Nephron progenitor cell (in vitro differentiated cells): ENCODE results near the gene IFFO2.

Experiments used
- DNase-seq: peaks from one replicate; pipeline ENCODE4 v3.0.0; 2021
- H3K27ac Mint-ChIP-seq: 2 replicates; pipeline ENCODE4 v1.8.0; 2021; ENCODE audit warnings: mild to moderate bottlenecking, moderate library complexity, mixed read lengths
- H3K27me3 Mint-ChIP-seq: 2 replicates; pipeline ENCODE4 v1.8.0; 2021; ENCODE audit warnings: mild to moderate bottlenecking, low read depth, mixed read lengths; ENCODE audit not compliant: poor library complexity
- H3K36me3 Mint-ChIP-seq: 2 replicates; pipeline ENCODE4 v1.8.0; 2021; ENCODE audit warnings: low read depth, mixed read lengths
- H3K4me1 Mint-ChIP-seq: 2 replicates; pipeline ENCODE4 v1.8.0; 2021; ENCODE audit warnings: mixed read lengths
- H3K4me3 Mint-ChIP-seq: 2 replicates; pipeline ENCODE4 v1.8.0; 2021; ENCODE audit warnings: mild to moderate bottlenecking, moderate library complexity, mixed read lengths
- H3K9me3 Mint-ChIP-seq: 2 replicates; pipeline ENCODE4 v1.8.0; 2021; ENCODE audit warnings: mild to moderate bottlenecking, moderate library complexity, mixed read lengths
- TF ChIP-seq, protein P1 (sequence below): fragments of 200-600 bp; sonication (generic); IDR thresholded peaks from 2 replicates; pipeline ENCODE4 v1.5.0; 2021; ENCODE audit warnings: antibody characterized with exemption

The IFFO2 gene

DNA sequence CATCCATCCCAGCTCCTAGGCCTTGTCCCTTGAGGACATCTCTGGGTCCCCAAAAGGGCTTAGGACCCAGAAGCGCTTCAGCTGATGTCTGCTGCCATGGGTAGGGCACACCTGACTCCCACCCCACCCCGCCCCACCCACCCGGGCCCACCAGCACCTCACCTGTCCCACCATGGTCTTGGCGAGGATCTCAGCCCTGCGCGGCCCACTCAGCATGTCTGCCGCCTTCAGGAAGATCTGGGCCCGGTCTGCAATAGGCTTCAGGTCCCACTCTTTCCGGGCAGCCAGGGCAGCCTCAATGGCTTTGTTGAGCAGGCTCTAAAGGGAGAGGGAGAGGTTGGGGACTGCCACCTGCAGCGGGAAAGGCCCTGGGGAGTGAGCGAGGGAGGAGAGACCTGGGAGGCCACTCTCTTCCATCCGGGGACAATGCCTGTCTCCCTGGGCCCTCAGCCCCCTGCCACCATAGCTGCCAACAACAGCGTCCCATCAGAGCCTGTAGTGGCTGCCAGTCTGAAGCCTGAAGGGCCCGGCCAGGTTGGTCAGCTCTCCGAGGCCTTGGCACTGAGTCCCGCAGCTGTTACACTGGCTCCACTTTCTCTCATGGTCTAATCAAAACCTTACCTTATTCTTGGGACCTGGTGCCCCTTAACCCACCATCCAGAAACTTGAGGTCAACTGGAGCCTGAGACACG lies 71.0 kb downstream of the IFFO2 start:
- peaks cover 44% of the 10 kb centered on the region for H3K27me3 Mint-ChIP-seq
- DNase-seq = no peak
- TF ChIP-seq, protein P1, sequence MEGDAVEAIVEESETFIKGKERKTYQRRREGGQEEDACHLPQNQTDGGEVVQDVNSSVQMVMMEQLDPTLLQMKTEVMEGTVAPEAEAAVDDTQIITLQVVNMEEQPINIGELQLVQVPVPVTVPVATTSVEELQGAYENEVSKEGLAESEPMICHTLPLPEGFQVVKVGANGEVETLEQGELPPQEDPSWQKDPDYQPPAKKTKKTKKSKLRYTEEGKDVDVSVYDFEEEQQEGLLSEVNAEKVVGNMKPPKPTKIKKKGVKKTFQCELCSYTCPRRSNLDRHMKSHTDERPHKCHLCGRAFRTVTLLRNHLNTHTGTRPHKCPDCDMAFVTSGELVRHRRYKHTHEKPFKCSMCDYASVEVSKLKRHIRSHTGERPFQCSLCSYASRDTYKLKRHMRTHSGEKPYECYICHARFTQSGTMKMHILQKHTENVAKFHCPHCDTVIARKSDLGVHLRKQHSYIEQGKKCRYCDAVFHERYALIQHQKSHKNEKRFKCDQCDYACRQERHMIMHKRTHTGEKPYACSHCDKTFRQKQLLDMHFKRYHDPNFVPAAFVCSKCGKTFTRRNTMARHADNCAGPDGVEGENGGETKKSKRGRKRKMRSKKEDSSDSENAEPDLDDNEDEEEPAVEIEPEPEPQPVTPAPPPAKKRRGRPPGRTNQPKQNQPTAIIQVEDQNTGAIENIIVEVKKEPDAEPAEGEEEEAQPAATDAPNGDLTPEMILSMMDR = no peak

DNA sequence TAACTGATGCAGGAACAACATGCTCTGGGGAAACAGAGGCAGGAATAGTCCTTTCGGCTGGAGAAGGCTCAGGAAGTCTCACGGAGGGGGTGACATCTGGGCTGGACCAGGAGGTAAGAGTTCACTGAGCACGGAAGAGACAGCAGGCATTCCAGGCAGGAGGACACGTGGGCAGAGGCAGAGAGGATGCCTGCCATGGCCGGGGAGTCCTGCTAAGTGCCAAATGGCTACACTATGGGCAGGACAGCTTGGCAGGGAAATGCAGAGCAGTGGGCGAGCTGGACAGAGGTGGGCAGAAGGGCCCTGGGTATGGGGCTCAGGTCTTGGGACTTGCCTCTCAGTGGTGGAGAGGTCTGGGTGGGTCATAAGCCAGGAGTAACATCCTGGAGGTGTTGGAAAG lies 71.7 kb downstream of the IFFO2 start:
- TF ChIP-seq, protein P1 = no peak
- H3K4me3 Mint-ChIP-seq = no peak overlapping the region
- H3K9me3 Mint-ChIP-seq = no peaks in the 10 kb centered on the region
- peaks cover 52% of the 10 kb centered on the region for H3K27me3 Mint-ChIP-seq
- H3K27ac Mint-ChIP-seq = no peak overlapping the region
- H3K36me3 Mint-ChIP-seq = no peaks in the 10 kb centered on the region
- H3K4me1 Mint-ChIP-seq = no peaks in the 10 kb centered on the region
- no peak for DNase-seq

More for the DNA sequence above, 71.0 kb downstream of the IFFO2 start:
- no peaks in the 10 kb centered on the region for H3K36me3 Mint-ChIP-seq
- H3K4me1 Mint-ChIP-seq = no peaks in the 10 kb centered on the region
- H3K4me3 Mint-ChIP-seq = no peak overlapping the region
- no peaks in the 10 kb centered on the region for H3K9me3 Mint-ChIP-seq
- no peak overlapping the region for H3K27ac Mint-ChIP-seq

DNA sequence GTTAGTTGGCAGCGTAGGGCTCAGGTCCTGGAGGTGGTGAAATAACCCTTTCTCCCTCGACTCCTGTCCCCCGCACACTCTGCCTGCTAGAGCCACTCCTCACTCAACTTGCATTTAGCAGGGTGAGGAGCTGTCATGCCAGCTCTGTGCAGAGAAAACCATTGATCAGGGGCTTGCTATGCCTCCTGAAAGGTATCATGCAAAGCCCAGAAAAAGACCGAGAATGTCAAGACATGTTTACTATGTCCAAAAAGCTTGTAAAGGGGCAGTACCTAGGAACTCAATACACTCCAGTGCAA lies 72.1 kb downstream of the IFFO2 start:
- peaks cover 55% of the 10 kb centered on the region for H3K27me3 Mint-ChIP-seq
- H3K9me3 Mint-ChIP-seq = no peaks in the 10 kb centered on the region
- H3K4me3 Mint-ChIP-seq = no peak overlapping the region
- no peak for DNase-seq
- TF ChIP-seq, protein P1 = peak; percentile 12
- H3K36me3 Mint-ChIP-seq = no peaks in the 10 kb centered on the region
- H3K4me1 Mint-ChIP-seq = no peaks in the 10 kb centered on the region
- H3K27ac Mint-ChIP-seq = no peak overlapping the region

DNA sequence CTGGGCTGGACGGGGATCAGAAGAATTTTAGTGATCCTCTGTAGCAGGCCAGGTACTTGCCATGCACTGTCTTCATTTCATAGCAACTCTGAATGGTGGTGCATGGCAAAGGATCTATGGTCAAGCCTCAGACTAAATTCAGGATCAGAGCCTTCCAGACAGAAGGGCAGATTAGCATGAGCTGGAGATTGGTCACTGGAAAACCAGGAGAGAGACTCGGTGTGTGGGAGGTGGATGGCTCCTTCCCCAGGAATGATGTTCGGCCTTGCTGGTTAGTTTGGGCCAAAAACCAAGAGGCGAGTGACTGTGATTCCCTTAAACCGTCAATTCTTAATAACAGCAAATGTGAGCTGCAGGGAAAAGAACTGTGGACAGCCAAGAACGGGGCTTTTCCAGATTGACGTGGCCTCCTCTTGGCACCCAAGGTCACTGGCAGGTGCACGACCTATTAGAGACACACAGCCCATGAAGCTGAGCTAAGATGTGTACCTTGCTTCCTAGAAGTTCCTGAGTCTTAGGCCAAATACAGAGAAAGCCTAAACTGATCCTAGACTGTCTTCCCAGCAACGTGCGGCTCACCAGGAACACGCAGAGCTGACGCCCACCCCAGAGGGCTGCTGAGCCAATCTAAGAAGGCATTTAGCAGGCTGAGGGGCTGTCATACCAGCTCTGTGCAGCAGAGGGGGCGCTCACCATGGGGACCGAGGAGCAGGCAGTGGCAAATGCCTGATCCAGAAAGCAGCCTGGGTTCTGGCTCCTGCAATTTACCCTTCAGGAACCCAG lies 72.6 kb downstream of the IFFO2 start:
- TF ChIP-seq, protein P1 = peak; percentile 92
- peak; percentile 89 for DNase-seq
- no peak overlapping the region for H3K27ac Mint-ChIP-seq
- H3K9me3 Mint-ChIP-seq = no peaks in the 10 kb centered on the region
- H3K4me1 Mint-ChIP-seq = no peaks in the 10 kb centered on the region
- peaks cover 58% of the 10 kb centered on the region for H3K27me3 Mint-ChIP-seq
- H3K4me3 Mint-ChIP-seq = no peak overlapping the region
- H3K36me3 Mint-ChIP-seq = no peaks in the 10 kb centered on the region

DNA sequence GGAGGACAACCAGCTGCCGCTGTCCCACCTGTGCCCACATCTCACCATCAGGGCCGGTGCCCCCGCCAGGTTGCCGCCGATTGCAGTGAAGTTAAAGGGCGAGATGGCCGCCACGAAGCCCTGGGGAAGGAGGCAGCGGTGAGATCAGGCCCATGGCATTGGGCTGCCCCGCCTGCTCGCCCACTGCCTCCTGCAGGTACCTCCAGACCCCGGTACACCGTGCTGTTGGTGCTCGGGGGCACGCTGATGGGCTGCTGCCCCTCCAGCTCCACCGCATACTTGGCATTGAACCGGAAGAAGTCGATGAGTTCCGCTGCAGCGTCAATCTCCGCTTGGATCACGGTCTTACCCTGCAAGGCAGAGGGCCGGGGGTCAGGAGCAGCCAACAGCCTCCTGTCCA lies 73.4 kb downstream of the IFFO2 start:
- Mint-ChIP-seq H3K4me1 (no peaks in the 10 kb centered on the region), H3K27me3 (peaks cover 65% of the 10 kb centered on the region), H3K9me3 (no peaks in the 10 kb centered on the region), H3K4me3 (no peak overlapping the region), H3K36me3 (no peaks in the 10 kb centered on the region), H3K27ac (no peak overlapping the region)
- TF ChIP-seq, protein P1 = no peak
- DNase-seq = no peak

DNA sequence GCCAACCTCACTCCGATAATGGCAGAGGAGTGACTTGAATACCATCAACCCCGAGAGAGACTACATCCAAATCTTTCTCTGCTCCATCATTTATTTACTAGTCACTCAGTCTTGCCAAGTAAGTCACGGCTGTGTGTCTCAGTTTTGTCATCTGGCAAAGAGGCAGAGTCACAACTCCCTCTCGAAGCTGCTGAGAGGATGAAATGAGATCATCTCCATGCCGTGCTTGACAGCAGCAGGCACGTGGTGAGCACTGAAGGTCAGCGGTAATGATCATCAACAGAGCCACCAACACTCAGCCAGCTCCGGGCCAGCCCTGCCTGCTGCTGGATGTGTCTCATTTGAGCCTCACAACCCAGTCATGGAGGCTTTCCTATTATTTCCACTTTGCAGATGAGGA lies 74.0 kb downstream of the IFFO2 start:
- Mint-ChIP-seq H3K36me3 (no peaks in the 10 kb centered on the region), H3K4me3 (no peak overlapping the region)
- TF ChIP-seq, protein P1 = no peak

More for the DNA sequence above, 74.0 kb downstream of the IFFO2 start:
- no peaks in the 10 kb centered on the region for H3K4me1 Mint-ChIP-seq
- H3K27me3 Mint-ChIP-seq = peaks cover 71% of the 10 kb centered on the region
- no peak overlapping the region for H3K27ac Mint-ChIP-seq
- H3K9me3 Mint-ChIP-seq = no peaks in the 10 kb centered on the region
- no peak for DNase-seq
